Limb (tissue), 2 donors: ENCODE results near the gene SOS1.
A peak's percentile ranks its signal among the peaks of the same experiment; 100 is the strongest.
"Not testable (repeated sequence)": the region's sequence is repeated elsewhere in the genome, so short reads cannot be mapped to it uniquely, and the experiment has no call there.

Experiments used
- DNase-seq, 2 donors: peaks; one replicate each; pipeline ENCODE4 v3.0.0-alpha.2; 2016; ENCODE audit errors: extremely low spot score in 2 of 2

SOS1 gene

DNA sequence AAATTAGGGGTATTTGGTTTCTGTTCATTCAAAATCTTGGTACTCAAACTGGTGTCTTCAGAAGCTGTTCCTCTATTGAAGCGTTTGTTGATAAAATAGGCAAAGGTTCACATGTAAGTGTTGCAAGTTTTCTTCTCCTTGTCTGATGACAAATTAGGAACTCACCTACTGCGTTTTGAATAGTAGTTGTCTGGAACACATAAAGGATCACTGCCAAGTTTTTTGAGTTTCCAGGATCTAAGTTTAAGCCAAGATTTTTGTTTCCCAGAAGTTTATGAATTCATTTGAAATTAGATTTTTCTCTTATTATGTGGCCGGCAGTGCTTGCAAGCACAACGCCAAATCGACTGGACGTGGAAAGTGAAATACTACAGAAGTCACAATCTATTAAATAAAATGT lies 145.8 kb downstream of the SOS1 start:
- DNase-seq = peak in 1 of 2 donors; percentile 24

DNA sequence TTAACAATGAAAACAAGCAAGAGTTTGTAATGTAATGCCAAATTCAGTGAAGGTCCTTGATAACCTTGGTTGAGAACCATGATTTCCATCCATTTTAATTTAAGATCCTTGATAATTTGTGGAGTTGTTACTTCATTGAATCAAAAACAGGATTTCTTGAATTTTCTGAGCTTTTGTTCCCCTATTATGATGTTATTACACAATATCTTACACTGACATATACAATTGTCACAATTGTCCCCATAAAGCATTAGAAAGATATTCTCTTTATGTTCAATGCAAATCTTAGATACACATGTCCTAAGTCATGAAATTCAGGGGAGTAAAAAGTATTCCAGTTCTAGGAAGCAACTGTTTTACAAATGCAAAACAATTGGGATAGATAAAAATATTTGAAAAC lies 147.6 kb downstream of the SOS1 start:
- no peak for DNase-seq

GRCh38 chr2:38971377-38971776 lies 149.5 kb downstream of the SOS1 start:
- DNase-seq = no peak

- no peak for DNase-seq
Observed at GRCh38 chr2:38968021-38968420, 152.8 kb downstream of the SOS1 start.

- no peak for DNase-seq
Observed at GRCh38 chr2:38966678-38967077, 154.2 kb downstream of the SOS1 start.

DNA sequence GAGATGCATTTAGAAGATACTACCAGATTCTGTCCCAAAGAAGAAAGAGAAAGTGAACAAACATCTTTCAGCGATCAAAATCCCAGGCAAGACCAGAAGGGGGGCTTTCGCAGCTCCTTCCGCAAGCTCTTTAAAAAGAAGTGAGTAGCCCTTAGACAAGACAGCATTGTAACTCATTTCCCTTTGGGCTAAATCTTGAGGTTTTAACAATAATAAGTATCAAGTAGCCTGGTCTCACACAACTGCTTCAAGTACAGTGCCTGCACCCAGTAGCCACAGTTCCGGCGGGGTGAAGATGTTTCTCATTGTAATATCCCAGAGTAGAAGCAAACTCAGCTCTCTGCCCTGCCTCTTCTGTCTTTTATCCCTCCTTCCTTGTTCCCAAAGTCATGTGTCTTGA lies 154.8 kb downstream of the SOS1 start:
- no peak for DNase-seq

DNA sequence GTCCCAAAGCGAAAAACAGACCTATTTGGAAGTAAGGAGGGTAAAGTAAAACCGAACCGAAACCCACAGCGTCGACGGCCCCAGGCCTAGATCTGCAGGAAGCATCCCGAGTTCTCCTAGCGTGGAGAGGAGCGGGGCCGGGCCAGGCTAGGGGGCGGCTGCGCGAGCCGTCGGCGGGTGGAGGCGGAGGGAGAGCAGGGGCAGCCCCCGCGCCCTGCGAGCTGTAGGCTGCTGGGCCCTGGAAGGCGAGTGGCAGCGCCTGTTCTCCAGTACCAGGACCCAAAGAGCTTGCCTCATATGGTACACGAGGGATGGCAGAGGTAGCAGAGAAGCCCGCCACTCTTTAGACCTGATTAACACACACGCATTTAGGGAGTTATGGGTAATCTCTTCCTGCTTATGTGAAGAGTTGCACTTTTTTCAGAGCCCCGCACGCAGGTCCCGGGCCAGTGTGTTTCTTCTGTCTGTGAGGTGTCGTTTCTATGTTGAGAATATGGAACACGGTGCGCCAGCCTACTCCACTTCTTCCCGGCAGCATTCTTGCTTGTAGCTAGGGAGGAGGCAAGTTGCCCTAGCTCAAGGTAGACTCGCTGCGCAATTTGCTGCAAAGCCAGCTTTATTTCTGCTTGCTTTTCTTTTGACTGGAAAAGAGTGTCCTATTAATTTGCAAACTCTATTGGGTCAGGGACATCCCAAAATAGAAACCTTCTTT lies 160.1 kb downstream of the SOS1 start:
- DNase-seq = no peak

GRCh38 chr2:38959938-38960608 lies 160.8 kb downstream of the SOS1 start:
- DNase-seq = peak; percentile 90

DNA sequence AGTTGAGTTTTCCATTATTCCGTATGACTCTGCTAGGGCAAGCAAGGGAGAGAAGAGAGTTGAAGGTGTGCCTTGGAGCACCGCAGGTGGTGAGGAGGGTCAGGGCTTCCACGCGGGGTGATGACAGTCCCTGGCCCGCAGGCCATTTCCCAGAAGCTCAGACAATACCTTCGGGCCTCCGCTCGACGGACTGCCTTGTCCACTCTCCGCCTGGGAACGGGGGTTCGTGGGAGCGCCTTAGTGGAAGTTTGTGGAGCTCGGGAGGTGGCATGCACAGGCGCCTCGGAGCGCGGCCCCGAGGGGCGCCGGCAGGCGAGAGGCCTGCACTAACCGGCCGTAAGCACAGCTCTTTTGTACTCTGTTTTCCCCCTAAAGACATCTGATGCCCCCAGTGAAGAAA lies 161.4 kb downstream of the SOS1 start:
- DNase-seq = no peak

- DNase-seq = no peak
Observed at GRCh38 chr2:38957972-38958371, 162.9 kb downstream of the SOS1 start.

DNA sequence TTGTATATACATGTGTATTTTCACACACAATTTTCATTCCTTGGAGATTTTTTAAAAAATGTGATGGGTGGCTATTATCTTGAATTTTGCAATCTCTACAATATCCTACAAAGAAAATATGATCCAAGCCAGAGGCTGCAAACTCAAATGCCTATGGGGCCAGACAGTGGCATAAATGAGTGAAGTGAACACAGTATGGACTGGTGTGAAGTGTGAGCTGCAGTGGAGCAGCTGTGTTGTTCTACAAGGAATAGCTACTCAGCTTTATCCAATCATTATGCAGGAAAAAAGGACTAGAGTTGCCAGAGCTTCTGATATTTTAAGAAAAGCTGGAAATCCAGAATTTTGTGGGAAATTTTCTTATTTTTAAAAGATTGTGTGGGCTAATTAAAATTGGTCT lies 169.1 kb downstream of the SOS1 start:
- no peak for DNase-seq

- no peak for DNase-seq
Observed at GRCh38 chr2:38948995-38949394, 171.9 kb downstream of the SOS1 start.

- no peak for DNase-seq
Observed at GRCh38 chr2:38948387-38948882, 172.4 kb downstream of the SOS1 start.

DNA sequence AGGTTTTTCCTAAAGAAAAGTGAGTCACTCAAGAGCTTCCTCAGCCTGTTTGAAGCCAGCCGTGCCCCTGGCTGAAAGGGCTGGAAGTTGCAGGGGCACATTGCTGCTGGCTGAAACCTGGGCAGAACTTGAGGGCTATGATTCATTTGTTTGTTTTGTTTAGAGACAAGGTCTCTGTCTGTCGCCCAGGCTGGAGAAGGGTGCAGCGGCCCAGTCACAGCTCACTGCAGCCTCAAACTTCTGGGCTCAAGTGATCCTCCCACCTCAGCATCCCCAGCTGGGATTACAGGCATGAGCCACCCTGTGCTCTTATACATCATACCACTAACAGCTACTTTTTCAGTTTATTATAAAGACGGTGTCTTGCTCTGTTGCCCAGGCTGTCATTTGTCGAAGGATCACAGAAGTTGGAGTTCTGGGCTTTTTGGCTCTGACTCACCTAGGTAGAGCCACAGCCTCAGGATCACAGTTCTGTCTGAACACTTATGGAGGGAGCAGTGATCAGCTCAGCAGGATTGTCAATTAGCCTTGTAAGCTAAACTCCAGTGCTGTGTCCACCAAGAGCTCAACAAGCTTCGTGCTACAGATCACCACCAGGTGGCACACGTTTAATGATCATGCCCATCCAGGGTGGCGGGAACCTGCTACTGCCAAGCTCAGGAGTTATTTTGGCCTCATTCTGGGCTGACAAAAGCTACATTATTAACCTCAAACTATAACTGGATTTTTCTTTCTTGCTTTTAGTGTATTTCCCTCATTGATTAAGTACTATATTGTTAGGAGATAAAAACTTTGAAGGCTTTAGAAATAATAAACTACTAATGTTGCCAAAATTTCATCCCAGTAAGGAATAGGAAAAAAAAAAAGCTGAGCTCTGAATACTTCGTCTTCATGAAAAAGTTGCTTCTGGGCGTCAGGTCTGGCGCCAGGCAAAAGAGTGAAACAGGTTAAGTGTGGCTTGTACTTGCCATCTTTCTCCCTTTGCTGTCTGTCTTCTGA lies 173.3 kb downstream of the SOS1 start:
- peak; percentile 61 to 74 for DNase-seq

DNA sequence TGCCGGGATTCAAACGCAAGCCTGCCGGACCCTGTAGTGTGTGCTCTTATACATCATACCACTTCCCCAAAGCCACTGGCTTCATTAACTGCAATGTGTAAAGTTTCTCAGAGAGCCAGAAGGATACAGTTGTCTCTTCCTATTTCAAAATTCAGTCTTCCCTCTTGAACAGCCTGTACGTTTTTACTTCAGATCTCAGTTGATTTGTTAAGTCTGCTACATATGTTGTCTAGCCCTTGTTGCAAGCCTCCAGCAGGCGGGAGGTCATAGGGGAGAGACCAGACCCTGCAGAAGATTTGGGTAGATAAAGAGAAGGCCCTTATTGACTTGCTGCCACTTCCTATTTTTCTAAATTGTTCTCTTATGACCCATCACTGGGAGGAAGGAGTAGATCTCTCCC lies 174.9 kb downstream of the SOS1 start:
- DNase-seq = no peak

DNA sequence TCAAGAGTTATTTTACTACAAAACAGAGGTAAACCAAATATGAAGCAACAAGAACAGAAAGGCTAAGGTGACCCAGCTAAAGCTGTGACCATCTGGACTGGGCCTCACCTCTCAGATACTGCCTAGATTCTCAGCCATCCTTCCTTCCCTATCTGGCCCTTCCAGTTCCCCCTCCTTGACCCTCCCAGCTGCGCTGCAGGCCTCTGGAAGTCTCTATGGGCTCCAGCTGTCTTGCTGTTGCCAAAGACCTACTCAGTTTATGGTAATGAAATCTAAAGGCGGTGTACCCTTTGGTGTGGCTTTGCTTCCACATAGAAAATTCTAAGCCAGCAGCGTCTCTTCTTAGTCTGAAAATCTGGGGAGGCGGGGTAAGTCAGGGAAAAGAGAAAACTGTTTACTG lies 175.5 kb downstream of the SOS1 start:
- no peak for DNase-seq

- DNase-seq = no peak
Observed at GRCh38 chr2:38943784-38944183, 177.1 kb downstream of the SOS1 start.

DNA sequence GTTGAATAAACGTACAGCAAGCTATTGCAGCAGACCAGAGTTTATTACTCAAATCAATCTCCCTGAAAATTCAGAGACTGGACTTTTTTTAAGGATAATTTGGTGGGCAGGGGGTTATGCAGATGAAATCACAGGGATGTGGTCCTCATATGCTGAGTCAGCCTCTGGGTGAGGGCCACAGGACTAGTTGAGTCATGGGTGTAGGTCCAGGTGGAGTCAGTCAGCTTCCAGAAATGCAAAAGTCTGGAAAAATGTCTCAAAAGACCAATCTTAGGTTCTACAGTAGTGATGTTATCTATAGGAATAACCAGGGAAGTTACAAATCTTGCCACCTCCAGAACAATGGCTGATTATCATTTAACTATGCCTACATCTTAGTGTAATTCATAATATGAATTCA lies 180.1 kb downstream of the SOS1 start:
- DNase-seq = no peak

DNA sequence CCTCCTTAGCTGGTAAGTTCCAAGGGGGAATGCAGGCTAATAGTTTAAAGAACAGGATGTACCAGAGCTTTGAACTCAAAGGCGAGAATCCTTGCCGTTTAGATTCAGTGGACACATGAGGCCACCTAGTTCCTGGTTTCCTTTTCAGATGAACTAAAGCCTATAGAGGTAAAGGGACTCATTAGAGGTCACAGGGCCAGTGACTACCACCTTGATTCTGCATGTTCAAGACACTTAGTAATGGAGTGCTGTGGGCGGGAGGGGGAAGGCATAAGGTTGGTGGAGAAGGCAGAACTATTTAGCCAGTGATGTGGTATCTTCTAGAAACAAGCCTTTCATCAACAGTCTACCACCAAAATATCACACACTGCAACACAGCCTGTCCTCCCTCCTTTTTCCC lies 183.3 kb downstream of the SOS1 start:
- no peak for DNase-seq

DNA sequence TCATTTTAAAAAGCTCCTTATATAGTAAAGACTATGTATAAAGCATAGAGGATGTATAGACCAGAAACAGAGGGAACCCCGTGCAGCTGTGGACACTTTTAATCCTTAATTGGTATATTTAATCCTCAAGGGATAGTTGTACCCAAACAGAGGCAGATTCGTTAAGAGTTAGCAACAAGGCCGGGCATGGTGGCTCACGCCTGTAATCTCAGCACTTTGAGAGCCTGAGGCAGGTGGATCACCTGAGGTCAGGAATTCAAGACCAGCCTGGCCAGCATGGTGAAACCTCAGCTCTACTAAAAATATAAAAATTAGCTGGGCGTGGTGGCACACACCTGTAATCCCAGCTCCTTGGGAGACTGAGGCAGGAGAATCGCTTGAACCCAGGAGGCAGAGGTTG lies 184.3 kb downstream of the SOS1 start:
- not testable (repeated sequence) for DNase-seq

DNA sequence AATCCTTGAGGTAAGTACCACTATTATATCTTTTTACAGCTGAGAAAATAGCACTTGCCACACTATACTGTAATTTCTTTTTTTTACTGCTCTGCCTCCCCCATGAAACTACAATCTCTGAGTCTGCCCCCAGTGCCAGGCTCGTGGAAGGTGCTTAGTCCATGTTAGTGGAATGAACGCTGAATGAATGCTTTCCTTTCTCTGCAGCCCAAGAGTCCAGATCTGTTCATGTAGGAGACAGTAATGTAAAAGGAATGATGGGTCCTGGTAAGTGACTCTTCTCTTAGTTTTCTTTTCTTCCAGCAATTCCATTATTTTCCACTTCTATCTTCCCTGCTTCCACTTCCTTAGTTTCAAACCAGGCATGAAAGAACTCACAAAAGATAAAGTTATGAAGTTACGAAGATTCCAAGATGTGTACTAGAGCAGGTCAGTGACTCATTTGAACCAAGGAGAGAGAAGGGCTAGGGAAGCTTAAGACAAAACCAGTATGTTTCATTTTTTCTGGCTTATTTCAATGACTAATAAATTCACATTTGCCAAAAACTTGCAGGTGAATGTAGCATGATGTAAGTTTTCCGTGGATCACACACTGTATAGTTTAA lies 185.2 kb downstream of the SOS1 start:
- no peak for DNase-seq

GRCh38 chr2:38934742-38935141 lies 186.1 kb downstream of the SOS1 start:
- DNase-seq = no peak
